Activated CD4-positive, alpha-beta memory T cell treated with anti-CD3 and anti-CD28 coated beads for 36 hours (primary cell): ENCODE data around the gene THNSL1. TPM values are rescaled to one million over a fixed set of nuclear protein-coding genes. Genes with fewer than 3 reads are reported as not detected.
A peak's percentile ranks its signal among the peaks of the same experiment; 100 is the strongest.

ENCODE experiments used
- CTCF ChIA-PET: fragments of 350-600 bp; sonication (Branson Sonifier 250); formaldehyde crosslinking; loops from one replicate; lab custom pipeline; 2021; ENCODE audit warnings: antibody characterized with exemption, inconsistent platforms; lab: Charles Lee
- POLR2A ChIA-PET: fragments of 350-600 bp; sonication (Branson Sonifier 250); formaldehyde crosslinking; loops from one replicate; lab custom pipeline; 2021; ENCODE audit warnings: antibody characterized with exemption; lab: Charles Lee
- DNase-seq: peaks from one replicate; pipeline ENCODE4 v3.0.0-alpha.2; 2020
- H3K27ac Mint-ChIP-seq: one replicate; pipeline ENCODE4 v1.8.0; 2021; ENCODE audit warnings: mixed read lengths
- H3K27me3 Mint-ChIP-seq: one replicate; pipeline ENCODE4 v1.8.0; 2021; ENCODE audit warnings: mixed read lengths
- H3K36me3 Mint-ChIP-seq: one replicate; pipeline ENCODE4 v1.8.0; 2021; ENCODE audit warnings: mixed read lengths
- H3K4me1 Mint-ChIP-seq: one replicate; pipeline ENCODE4 v1.8.0; 2021; ENCODE audit warnings: low read depth, mixed read lengths
- H3K4me3 Mint-ChIP-seq: one replicate; pipeline ENCODE4 v1.8.0; 2021; ENCODE audit warnings: mild to moderate bottlenecking, mixed read lengths
- H3K9me3 Mint-ChIP-seq: one replicate; pipeline ENCODE4 v1.8.0; 2021; ENCODE audit warnings: mixed read lengths
- intact Hi-C: fragments of 100-400 bp; cut with micrococcal nuclease; formaldehyde crosslinking; loops from one replicate; pipeline ENCODE4 v1.15.1; 2023
- total RNA-seq, 2 experiments: library from RNA; stranded (reverse); gene quantifications; one replicate each; pipeline ENCODE4 v1.2.3, GENCODE V29; 2021

THNSL1 gene
- total RNA-seq, 2 experiments from 2014 or later: 6.0 to 6.2 TPM

DNA sequence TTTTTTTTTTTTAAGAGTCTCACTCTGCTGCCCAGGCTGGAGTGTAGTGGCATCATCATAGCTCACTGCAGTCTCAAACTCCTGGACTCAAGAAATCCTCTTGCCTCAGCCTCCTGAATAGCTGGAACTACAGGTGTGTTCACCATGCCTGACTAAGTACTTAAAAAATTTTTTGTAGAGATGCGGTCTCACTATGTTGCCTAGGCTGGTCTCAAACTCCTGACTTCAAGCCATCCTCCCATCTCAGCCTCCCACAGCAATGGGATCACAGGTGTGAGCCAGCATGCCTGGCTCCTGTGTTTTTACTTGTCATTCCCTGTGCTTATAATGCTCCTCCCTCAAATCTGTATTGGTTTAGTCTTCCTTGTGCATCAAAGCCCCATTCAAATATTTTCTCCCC is 46.7 kb downstream of the THNSL1 start:
- ChIA-PET POLR2A (no interaction called here), CTCF (no interaction called here)
- intact Hi-C loops: loop anchor here (5.0 to 10.0 kb wide), 2 partner anchors 338 to 681 kb away; partner anchors contain the start of gene ARHGAP21
- H3K36me3 Mint-ChIP-seq: no peaks in the 10 kb centered on the region
- peak overlapping the region; percentile 29 for H3K27ac Mint-ChIP-seq
- H3K4me3 Mint-ChIP-seq: no peak overlapping the region
- H3K9me3 Mint-ChIP-seq: no peaks in the 10 kb centered on the region
- no peak for DNase-seq
- peaks cover 24% of the 10 kb centered on the region for H3K4me1 Mint-ChIP-seq
- H3K27me3 Mint-ChIP-seq: no peaks in the 10 kb centered on the region

DNA sequence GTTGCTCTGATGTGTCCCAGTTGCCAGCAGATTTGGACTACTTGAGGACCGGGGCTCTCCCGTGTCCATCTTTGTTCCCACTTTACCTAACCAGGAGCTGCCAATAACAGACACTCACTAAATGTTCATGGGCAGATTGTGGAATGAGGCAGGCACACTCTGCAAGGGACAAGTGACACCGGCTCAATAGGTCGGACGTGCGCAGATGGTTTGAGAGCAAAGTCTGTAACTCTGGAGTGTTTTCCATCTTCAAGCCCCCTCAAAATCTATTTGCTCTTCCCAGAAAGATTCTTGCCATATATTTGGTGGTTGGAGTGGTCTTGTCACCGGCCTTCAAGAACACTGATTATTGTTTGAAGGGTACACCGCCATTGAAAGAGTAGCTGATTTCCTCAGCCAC is 47.2 kb downstream of the THNSL1 start:
- Mint-ChIP-seq H3K27ac (no peak overlapping the region), H3K27me3 (peaks cover under 1% of the 10 kb centered on the region), H3K9me3 (no peaks in the 10 kb centered on the region), H3K36me3 (no peaks in the 10 kb centered on the region), H3K4me1 (peaks cover 24% of the 10 kb centered on the region), H3K4me3 (no peak overlapping the region)
- intact Hi-C loops: loop anchor here (5.0 to 10.0 kb wide), 2 partner anchors 339 to 681 kb away; partner anchors contain the start of gene ARHGAP21
- no peak for DNase-seq
- POLR2A ChIA-PET: no interaction called here
- CTCF ChIA-PET: no interaction called here

DNA sequence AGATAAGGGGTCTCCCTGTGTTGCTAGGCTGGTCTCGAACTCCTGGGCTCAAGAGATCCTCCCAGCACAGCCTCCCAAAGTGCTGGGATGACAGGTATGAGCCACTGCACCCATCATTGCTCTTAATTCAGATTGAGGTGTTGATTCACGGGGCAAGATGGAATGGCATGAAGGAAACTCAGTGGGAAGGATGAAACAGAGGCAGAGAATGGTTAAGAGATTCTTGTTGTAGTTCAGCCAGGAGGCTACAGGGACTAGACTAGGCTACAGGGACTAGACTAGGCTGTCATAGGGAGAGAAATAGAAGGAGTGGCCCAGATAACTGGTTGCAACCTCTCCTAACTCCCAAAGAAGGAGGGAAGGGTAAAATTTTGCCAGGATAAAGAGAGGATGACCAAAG is 48.0 kb downstream of the THNSL1 start:
- no peak overlapping the region for H3K27ac Mint-ChIP-seq
- no peak for DNase-seq
- ChIA-PET POLR2A (no interaction called here), CTCF (no interaction called here)
- H3K4me3 Mint-ChIP-seq: no peak overlapping the region
- no peaks in the 10 kb centered on the region for H3K9me3 Mint-ChIP-seq
- no peaks in the 10 kb centered on the region for H3K36me3 Mint-ChIP-seq
- H3K27me3 Mint-ChIP-seq: peaks cover 2% of the 10 kb centered on the region
- intact Hi-C loops: loop anchor here (5.0 to 10.0 kb wide), 2 partner anchors 340 to 682 kb away; partner anchors contain the start of gene ARHGAP21
- H3K4me1 Mint-ChIP-seq: peaks cover 24% of the 10 kb centered on the region

DNA sequence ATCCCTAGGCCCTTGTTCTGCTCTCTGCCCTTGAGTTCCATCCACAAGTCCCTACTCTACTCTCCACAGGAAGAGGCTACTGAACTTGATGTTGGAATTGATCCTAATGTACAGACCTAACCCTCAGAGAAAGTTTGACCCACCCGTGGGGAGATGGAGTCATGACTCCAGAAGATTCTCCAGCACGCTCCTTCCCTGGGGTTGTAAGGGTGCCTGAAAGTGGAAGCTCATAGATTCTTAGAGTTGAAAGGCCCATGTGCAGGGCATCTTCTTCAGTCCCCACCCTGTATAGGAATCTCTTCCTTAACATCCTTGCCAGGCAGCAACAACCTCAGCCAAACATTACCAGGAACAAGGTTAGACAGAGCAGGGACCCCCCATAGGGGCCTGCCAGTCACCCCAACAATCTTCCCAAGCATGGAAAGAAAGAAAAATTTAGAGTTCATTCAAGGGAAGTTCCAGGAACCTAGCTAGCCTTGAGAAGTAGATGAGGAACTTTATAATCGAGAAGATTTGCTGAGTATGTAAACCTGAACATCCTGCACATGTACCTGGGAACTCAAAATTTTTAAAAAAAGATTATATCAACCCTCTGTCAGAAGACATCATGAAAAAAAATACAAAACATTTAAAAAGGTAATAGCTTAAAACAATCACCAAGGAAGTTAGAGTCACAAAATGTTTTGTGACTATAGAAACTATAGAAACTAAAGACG is 49.5 kb downstream of the THNSL1 start:
- Mint-ChIP-seq H3K4me3 (no peak overlapping the region), H3K4me1 (peaks cover 24% of the 10 kb centered on the region), H3K36me3 (no peaks in the 10 kb centered on the region), H3K9me3 (no peaks in the 10 kb centered on the region), H3K27me3 (peaks cover 2% of the 10 kb centered on the region), H3K27ac (no peak overlapping the region)
- no peak for DNase-seq
- intact Hi-C loops: loop anchor here (10.0 kb wide), 1 partner anchor 341 kb away; the partner anchor contains the start of gene ARHGAP21
- ChIA-PET CTCF (interaction anchor here (1.4 kb wide), 1 partner anchor 15 kb away, joined by 8 read pairs; no protein-coding TSS in a partner anchor), POLR2A (no interaction called here)

DNA sequence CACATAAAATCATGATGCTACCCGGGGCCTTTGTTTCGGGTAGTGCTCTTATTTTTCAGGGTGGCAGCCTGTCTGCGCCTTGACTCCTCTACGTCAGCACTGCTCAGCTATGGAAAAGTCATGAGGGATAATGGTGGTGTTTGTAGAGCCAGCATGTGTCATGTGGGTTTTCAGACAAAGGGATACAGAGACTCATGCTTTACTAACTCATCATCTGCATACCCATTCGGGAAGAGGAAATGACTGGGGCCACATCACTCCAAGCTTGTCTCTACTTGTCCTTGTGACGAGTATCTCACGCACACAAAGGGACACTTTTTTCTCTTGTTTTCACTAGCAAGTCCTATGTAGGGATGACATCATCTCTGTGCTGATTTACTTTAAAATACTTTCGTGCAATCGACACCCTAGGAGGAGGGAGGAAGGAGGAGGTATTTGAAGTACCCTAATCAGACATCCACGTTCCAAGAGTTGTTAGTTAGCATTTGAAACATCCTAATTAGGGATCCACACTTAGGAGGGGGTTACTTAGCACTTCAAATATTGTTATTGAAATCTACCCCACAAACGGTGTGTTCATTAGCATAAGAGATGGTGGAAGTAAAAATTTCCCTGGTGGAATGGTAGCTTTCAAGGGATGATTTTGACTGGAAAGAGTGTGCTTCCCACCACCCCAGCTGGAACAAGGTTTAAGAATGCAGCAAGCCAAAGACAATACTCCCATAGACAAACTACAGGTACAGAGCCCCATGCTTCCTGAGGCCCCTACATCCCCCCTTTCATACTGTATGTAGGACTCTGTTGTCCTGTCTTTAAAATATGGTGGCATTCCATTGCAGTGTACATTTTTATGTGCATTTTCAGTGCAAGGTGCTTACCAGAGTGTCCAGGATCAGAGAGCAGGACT is 52.0 kb downstream of the THNSL1 start:
- Mint-ChIP-seq H3K9me3 (no peaks in the 10 kb centered on the region), H3K27ac (no peak overlapping the region), H3K36me3 (no peaks in the 10 kb centered on the region), H3K4me3 (no peak overlapping the region), H3K27me3 (peaks cover 2% of the 10 kb centered on the region), H3K4me1 (peaks cover 9% of the 10 kb centered on the region)
- POLR2A ChIA-PET: interaction anchor here (0.6 kb wide), 1 partner anchor 375 kb away, joined by 3 read pairs; no protein-coding TSS in a partner anchor
- no peak for DNase-seq
- CTCF ChIA-PET: no interaction called here
- intact Hi-C loops: loop anchor here (10.0 kb wide), 1 partner anchor 344 kb away; the partner anchor contains the start of gene ARHGAP21

DNA sequence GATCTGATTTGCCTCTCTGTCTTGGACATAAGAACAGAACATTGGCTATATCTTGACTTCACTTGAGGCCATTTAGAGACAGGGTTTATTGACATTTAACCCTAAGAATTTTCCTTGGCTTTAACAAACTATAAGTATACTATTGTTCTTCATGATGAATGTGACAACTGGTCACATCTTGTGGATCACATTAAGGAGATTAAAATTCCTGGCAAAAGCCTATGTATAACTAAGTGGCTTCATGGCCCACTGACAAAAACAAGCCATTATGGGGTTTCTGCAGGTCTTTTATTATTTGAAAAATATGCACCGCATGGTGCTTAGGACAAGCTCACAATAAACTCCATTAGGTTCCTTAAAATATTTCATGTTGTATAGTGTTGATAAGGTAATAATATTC is 54.8 kb downstream of the THNSL1 start:
- CTCF ChIA-PET: interaction anchor here (1.5 kb wide), 1 partner anchor 10 kb away, joined by 5 read pairs; no protein-coding TSS in a partner anchor
- Mint-ChIP-seq H3K27ac (no peak overlapping the region), H3K4me1 (no peaks in the 10 kb centered on the region), H3K36me3 (no peaks in the 10 kb centered on the region), H3K4me3 (no peak overlapping the region), H3K27me3 (peaks cover 7% of the 10 kb centered on the region), H3K9me3 (no peaks in the 10 kb centered on the region)
- intact Hi-C loops: no loop called here
- POLR2A ChIA-PET: no interaction called here
- no peak for DNase-seq

DNA sequence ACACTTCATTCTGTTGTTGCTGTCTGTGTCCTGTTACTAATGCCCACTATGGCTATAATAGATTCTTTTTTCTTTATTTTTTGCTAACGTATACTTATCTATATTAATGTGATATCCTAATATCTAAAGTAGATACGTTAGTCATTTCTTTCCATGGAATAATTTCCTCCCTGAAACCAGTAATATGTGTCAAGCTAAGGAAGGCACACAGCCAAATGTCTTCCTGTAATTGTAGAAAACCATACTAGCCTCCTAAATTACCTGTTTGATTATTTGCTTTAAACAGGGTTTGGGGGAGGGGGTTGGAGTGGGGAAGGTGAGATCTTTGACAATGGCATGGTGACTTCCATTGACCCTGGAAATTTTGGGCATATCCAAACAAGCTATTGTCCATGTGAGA is 56.4 kb downstream of the THNSL1 start:
- Mint-ChIP-seq H3K4me3 (no peak overlapping the region), H3K4me1 (no peaks in the 10 kb centered on the region), H3K36me3 (no peaks in the 10 kb centered on the region), H3K27me3 (peaks cover 7% of the 10 kb centered on the region), H3K9me3 (no peaks in the 10 kb centered on the region), H3K27ac (no peak overlapping the region)
- no peak for DNase-seq
- ChIA-PET CTCF (no interaction called here), POLR2A (no interaction called here)
- intact Hi-C loops: no loop called here

DNA sequence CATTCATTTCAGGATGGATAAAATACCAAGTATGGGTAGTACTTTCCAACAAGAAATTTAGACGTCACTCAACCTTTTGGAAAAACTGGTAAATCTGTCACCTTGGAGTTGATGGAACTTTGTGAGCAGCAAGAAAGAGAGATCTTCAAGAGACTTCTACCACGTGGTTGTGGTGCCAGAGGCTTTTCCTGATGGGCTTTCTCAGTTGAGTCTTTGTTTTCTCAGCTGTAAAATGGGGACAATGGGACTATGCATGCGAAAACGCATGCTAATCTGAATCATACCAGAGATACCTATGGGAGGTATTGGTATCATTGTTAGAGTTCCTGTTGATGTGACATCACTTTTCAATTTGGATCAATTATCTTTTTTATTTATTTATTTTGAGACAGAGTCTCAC is 59.4 kb downstream of the THNSL1 start:
- no peak for DNase-seq
- peaks cover 7% of the 10 kb centered on the region for H3K4me1 Mint-ChIP-seq

More for the DNA sequence above, 59.4 kb downstream of the THNSL1 start:
- ChIA-PET POLR2A (no interaction called here), CTCF (no interaction called here)
- no peaks in the 10 kb centered on the region for H3K9me3 Mint-ChIP-seq
- intact Hi-C loops: no loop called here
- H3K36me3 Mint-ChIP-seq: no peaks in the 10 kb centered on the region
- no peak overlapping the region for H3K4me3 Mint-ChIP-seq
- H3K27ac Mint-ChIP-seq: no peak overlapping the region
- peaks cover 5% of the 10 kb centered on the region for H3K27me3 Mint-ChIP-seq

Other genes starting within 250 kb of the THNSL1 start
- under 1 TPM; 0.36 to 0.41 TPM for gene PRTFDC1, start 64.0 kb upstream of the THNSL1 start, total RNA-seq
- gene ENKUR, start 454 bp upstream of the THNSL1 start, total RNA-seq: not detected
- gene GPR158, start 158.4 kb downstream of the THNSL1 start, total RNA-seq: not detected